ENCODE results near the gene CACNB2.

DNA sequence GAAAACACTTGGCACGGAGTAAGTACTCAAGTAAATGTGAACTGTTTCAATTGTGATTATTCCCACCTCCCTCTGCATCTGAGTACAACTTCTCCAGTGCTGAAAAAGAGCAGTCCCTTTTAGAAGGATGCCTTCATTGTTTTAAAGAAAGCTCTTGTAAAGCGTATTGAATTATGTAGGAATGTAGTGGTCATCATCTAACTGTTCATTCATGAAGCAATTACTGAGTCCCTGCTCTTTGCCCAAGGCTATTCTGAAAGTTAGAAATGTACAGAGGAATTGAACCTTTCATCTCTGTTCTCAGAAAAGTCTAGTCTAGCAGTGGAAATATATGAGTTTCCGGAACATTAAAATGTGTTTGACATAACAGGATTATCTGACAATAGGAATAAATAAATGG is 127.8 kb downstream of the CACNB2 start:
- TF ChIP-seq, protein P1, sequence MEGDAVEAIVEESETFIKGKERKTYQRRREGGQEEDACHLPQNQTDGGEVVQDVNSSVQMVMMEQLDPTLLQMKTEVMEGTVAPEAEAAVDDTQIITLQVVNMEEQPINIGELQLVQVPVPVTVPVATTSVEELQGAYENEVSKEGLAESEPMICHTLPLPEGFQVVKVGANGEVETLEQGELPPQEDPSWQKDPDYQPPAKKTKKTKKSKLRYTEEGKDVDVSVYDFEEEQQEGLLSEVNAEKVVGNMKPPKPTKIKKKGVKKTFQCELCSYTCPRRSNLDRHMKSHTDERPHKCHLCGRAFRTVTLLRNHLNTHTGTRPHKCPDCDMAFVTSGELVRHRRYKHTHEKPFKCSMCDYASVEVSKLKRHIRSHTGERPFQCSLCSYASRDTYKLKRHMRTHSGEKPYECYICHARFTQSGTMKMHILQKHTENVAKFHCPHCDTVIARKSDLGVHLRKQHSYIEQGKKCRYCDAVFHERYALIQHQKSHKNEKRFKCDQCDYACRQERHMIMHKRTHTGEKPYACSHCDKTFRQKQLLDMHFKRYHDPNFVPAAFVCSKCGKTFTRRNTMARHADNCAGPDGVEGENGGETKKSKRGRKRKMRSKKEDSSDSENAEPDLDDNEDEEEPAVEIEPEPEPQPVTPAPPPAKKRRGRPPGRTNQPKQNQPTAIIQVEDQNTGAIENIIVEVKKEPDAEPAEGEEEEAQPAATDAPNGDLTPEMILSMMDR (IDR thresholded peaks at IDR 0.05; ENCODE audit: insufficient read depth, low read length): no peak
- no peak for TF ChIP-seq SPI1 (IDR thresholded peaks at IDR 0.05; ENCODE audit: borderline replicate concordance, low read depth)
- no peak for TF ChIP-seq GABPA (IDR thresholded peaks at IDR 0.05; ENCODE audit: low read depth)
- no peak for TF ChIP-seq POLR2AphosphoS5 (IDR thresholded peaks at IDR 0.05; ENCODE audit: low read depth)
- TF ChIP-seq, protein P2, sequence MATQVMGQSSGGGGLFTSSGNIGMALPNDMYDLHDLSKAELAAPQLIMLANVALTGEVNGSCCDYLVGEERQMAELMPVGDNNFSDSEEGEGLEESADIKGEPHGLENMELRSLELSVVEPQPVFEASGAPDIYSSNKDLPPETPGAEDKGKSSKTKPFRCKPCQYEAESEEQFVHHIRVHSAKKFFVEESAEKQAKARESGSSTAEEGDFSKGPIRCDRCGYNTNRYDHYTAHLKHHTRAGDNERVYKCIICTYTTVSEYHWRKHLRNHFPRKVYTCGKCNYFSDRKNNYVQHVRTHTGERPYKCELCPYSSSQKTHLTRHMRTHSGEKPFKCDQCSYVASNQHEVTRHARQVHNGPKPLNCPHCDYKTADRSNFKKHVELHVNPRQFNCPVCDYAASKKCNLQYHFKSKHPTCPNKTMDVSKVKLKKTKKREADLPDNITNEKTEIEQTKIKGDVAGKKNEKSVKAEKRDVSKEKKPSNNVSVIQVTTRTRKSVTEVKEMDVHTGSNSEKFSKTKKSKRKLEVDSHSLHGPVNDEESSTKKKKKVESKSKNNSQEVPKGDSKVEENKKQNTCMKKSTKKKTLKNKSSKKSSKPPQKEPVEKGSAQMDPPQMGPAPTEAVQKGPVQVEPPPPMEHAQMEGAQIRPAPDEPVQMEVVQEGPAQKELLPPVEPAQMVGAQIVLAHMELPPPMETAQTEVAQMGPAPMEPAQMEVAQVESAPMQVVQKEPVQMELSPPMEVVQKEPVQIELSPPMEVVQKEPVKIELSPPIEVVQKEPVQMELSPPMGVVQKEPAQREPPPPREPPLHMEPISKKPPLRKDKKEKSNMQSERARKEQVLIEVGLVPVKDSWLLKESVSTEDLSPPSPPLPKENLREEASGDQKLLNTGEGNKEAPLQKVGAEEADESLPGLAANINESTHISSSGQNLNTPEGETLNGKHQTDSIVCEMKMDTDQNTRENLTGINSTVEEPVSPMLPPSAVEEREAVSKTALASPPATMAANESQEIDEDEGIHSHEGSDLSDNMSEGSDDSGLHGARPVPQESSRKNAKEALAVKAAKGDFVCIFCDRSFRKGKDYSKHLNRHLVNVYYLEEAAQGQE (IDR thresholded peaks at IDR 0.05; ENCODE audit: insufficient replicate concordance, low read depth): no peak

Data from HL-60 (cell line).